ENCODE results near the gene KASH5. TPM values are rescaled to one million over a fixed set of nuclear protein-coding genes. Genes with fewer than 3 reads are reported as not detected.
"Not testable (repeated sequence)": the region's sequence is repeated elsewhere in the genome, so short reads cannot be mapped to it uniquely, and the experiment has no call there.

The KASH5 gene
- total RNA-seq, 1 donor from 2014 or later: not detected

GRCh38 chr19:49443366-49444099 lies 55.5 kb downstream of the KASH5 start:
- Mint-ChIP-seq H3K27ac (peak overlapping the region; percentile 87), H3K9me3 (ENCODE audit: low read depth) (no peaks in the 10 kb centered on the region), H3K4me1 (ENCODE audit: low read depth) (peaks cover 4% of the 10 kb centered on the region), H3K27me3 (peaks cover 39% of the 10 kb centered on the region), H3K4me3 (ENCODE audit: low read depth) (peak overlapping the region; percentile 75), H3K36me3 (ENCODE audit: insufficient read depth) (peaks cover 6% of the 10 kb centered on the region)
- peak; percentile 75 for TF ChIP-seq CTCF (IDR thresholded peaks at IDR 0.05; ENCODE audit: unreplicated experiment)
- DNase-seq (ENCODE audit: low spot score, unreplicated experiment): peak; percentile 93

- not testable (repeated sequence) for H3K9me3 Mint-ChIP-seq (ENCODE audit: low read depth); DNase-seq (ENCODE audit: low spot score, unreplicated experiment); H3K4me3 Mint-ChIP-seq (ENCODE audit: low read depth); H3K4me1 Mint-ChIP-seq (ENCODE audit: low read depth); H3K27ac Mint-ChIP-seq; H3K36me3 Mint-ChIP-seq (ENCODE audit: insufficient read depth)
- peaks cover 32% of the 10 kb centered on the region for H3K27me3 Mint-ChIP-seq
Observed at GRCh38 chr19:49444100-49444700, 56.2 kb downstream of the KASH5 start.

- Mint-ChIP-seq H3K27ac (peak overlapping the region; percentile 79), H3K4me1 (ENCODE audit: low read depth) (peaks cover 4% of the 10 kb centered on the region), H3K36me3 (ENCODE audit: insufficient read depth) (peaks cover 7% of the 10 kb centered on the region), H3K4me3 (ENCODE audit: low read depth) (no peak overlapping the region), H3K27me3 (peaks cover 14% of the 10 kb centered on the region), H3K9me3 (ENCODE audit: low read depth) (no peaks in the 10 kb centered on the region)
- TF ChIP-seq CTCF (IDR thresholded peaks at IDR 0.05; ENCODE audit: unreplicated experiment): no peak
- no peak for DNase-seq (ENCODE audit: low spot score, unreplicated experiment)
Observed at GRCh38 chr19:49445997-49446396, 57.9 kb downstream of the KASH5 start.

- Mint-ChIP-seq H3K9me3 (ENCODE audit: low read depth) (no peaks in the 10 kb centered on the region), H3K27ac (no peak overlapping the region), H3K27me3 (no peaks in the 10 kb centered on the region), H3K4me1 (ENCODE audit: low read depth) (peaks cover 7% of the 10 kb centered on the region), H3K36me3 (ENCODE audit: insufficient read depth) (peaks cover 7% of the 10 kb centered on the region), H3K4me3 (ENCODE audit: low read depth) (no peak overlapping the region)
- DNase-seq (ENCODE audit: low spot score, unreplicated experiment): no peak
- TF ChIP-seq CTCF (IDR thresholded peaks at IDR 0.05; ENCODE audit: unreplicated experiment): no peak
Observed at GRCh38 chr19:49447485-49448431, 59.7 kb downstream of the KASH5 start.

GRCh38 chr19:49448432-49448786 lies 60.4 kb downstream of the KASH5 start:
- no peaks in the 10 kb centered on the region for H3K27me3 Mint-ChIP-seq
- H3K4me1 Mint-ChIP-seq (ENCODE audit: low read depth): peaks cover 7% of the 10 kb centered on the region
- peaks cover 7% of the 10 kb centered on the region for H3K36me3 Mint-ChIP-seq (ENCODE audit: insufficient read depth)
- no peak for DNase-seq (ENCODE audit: low spot score, unreplicated experiment)
- no peak overlapping the region for H3K27ac Mint-ChIP-seq
- TF ChIP-seq CTCF (IDR thresholded peaks at IDR 0.05; ENCODE audit: unreplicated experiment): no peak
- no peaks in the 10 kb centered on the region for H3K9me3 Mint-ChIP-seq (ENCODE audit: low read depth)
- peak overlapping the region; percentile 47 for H3K4me3 Mint-ChIP-seq (ENCODE audit: low read depth)

Data from progenitor cell of endocrine pancreas (in vitro differentiated cells).